NCI-H510A treated with DMSO at 0.1 percent for 48 hours (cell line): ENCODE measurements around the gene C1orf174.

ENCODE experiments used
- DNase-seq: peaks from one replicate; lab custom pipeline; 2025; lab: John Stamatoyannopoulos, UW

The C1orf174 gene

DNA sequence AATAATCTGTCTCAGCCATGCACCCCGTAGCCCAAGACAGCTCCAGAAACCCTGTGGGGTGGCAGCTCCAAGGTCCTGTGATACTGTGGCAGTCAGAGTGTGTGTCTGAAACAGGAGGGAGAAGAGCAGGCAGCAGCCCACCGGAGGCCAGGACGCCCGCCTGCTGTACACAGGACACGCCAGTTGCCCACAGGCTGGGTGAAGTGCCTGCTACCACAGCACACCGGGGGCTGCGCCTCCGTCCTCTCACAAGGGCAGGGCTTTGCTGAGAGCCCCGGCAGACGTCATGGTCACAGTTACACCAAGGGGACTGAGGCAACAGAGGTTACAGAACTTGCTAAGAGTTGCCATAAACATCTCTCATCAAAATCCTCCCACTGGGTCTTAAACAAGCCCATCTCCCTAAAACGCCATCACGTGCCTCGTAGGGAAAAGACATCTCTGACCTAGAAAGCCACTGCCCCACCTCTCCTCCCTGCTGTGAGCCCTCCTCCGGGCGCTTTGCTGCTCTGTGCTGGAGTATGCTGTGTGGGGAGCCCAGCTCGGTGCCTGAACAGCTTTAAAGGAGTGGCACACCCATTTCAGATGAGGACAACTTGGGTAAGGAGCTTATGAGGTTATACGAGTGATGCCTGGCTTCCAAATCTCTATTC lies 5.3 kb downstream of the C1orf174 start:
- DNase-seq: no peak

DNA sequence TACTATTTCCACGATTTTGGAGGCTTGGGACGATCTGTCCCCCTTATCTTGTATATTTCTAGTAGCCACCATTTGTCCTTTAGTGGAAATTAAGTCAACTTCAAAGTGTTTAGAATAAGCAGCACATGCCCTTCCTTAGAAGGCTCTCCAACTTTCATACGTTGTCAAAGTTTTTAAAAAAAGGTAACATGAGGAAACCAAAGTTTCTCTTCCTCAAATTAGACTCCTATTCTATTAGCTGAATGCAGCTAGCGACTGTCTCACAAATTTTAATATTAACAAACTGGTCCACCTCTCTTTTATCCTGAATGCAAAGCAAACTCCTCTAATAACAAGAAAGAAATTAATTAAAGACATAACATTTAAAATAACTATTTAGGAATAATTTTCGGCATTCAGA lies 6.9 kb downstream of the C1orf174 start:
- no peak for DNase-seq

DNA sequence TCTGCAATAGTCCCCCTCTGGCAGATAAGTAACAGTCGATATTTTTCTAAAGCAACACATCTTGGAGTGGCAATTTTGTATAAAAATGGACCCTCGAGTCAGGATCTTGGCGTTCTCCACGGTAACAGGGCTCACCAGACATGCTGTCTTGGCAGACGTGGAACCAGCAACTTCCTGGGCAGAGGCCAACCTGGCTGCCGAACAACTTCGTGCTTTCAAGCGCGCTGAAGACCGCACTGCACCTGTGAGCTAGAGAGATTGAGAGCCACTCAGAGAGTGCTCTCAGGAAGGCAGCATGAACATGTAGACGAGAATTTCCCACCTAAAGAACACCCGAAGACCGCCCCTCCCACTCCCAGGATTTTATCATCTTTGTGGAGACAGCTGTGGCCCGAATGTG lies 7.3 kb downstream of the C1orf174 start:
- no peak for DNase-seq

DNA sequence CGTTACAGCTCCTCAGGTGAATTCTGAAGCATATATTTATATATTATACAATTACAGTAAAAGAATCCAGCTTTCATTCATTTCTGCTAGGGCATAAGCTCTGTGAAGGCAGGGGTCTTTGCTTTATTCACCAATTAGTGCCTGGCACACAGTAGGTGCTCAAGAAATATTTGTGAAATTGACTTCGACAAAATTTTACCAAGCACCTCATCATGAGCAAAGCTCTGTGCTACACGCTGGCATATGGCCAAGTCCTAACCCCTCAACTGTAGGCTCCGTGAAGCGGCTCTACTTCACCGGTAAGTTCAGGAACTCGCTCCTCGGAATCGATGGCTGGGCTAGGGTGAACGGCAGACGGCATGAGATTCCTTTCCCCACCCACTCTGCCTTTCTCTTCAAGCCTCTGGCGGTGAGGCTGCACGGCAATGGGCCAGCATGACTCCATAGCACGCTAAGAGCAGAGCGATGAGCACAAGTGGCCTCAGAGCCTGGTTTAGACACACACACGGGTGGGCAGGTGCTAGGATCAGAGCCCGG lies 8.7 kb downstream of the C1orf174 start:
- DNase-seq: no peak

DNA sequence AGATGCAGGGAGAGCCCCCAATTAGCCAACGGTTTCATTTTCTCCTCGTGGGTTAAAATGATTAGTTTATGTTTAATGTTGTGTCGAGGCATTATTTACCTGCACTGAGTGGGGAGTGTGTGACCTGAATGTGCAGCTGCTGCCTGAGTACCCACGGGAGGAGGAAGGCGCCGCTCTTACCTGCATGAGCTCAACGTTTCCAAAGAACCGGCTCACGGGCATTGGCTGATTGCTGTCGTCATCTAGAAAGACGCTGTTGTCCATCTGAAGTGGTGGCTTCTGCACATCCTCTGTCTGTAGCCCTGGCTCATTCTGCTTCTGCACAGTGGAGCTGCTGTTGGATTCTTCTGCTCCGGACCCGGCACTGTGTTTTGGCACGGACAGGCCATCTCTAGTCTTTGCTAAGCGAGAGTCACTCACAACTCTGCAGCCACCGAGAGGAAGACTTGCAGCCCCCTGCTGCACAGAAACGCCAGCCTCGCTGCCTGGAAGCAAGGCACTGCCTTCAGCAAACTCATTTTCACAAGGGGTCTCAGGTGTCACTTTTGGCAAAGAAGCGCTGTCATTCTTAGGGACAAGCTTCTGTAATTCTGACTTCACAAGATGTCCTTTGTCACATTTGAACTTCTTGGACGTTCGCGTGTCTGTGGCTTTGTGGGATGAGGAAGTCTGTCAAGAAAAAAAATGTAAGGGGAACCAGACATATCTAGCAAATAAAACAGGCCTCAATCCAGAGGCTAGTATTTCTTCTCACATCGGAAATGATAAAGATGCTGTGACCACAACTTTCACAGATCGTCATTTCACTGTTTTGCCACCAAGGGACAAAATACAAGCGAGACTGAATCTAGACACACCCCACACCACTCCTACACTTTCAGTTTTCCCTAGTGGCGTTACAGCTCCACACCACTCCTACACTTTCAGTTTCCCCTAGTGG lies 9.4 kb downstream of the C1orf174 start:
- DNase-seq: no peak

DNA sequence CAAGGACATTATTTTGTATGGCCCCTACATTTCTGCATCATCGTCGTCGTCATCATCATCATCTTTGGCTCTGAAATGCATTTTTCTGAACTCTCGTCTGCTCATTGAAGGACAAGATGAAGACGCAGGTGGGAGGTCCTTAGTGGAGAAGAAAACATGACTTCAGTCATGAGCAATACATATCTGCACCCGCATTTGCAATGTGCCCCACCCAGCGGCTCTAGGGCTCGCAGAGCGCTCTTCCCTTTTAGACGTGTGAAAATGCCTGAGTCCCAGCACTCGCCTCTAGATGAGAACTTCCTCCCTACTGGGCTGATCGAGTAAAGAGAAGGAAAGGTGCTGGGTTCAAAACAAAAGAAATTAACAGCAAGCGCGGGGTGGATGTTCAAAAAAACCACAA lies 10.1 kb downstream of the C1orf174 start:
- no peak for DNase-seq

DNA sequence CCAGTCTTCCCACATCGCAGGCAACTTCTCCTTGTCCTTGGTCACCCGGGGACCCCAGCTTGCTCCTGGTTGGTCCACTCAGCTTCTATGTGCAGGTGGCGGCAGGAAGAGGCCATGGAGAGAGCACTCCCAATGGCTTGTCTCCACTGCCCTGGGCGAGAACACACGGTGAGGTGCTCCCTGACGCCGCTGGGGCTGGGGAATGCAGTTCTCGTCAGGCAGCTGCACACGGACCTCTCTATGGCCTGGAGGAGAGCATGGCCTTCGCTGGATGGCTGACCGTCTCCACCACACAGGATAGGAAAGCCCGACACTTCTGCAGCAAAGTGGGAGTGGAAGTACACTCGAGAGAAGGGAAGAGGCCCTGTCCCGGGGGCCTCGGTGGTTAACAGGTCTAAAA lies 11.8 kb downstream of the C1orf174 start:
- DNase-seq: no peak

DNA sequence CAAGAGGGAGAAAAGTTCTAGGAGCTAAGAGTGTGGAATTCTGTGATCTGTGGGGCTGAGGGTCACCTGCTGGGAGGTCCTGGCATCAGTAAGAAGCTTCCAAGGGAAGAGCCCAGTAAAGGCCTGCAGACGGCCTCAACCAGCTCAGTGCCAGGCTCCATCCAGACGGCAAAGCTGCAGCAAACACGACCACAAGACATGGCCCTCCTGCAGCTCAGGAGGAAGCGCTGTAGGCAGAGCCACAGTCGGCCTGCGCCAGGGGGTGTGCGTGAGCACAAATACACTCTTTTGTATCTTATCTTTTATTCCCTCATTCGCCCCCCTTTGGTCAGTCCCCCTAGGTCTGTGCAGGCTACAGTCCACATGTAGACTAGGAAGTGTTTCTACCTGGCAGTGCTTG lies 13.4 kb downstream of the C1orf174 start:
- no peak for DNase-seq

DNA sequence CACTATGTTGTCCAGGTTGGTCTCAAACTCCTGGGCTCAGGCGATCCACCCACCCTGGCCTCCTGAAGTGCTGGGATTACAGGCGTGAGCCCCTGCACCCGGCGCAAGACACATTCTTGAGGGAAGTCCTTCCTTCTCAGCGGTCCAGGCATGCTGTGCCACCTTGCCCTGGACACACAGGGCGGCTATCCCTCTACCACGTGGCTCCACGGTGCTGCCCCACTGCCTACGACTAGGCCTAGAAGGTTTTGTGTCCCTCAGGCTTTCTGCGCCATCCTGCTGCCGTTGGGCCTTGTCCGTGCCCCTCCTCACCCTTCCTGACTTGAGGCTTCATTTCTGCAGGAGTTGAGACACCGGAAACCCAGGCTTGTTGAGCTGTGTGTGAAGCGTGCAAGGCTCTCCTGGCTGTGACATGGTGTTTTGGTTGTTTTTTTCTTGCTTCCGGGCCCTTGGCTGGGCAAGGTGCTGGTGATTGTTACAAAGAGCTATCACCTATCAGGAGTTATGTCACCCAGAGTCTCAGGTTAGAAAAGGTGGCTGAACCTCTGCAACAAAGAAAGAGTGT lies 13.9 kb downstream of the C1orf174 start:
- DNase-seq: no peak

DNA sequence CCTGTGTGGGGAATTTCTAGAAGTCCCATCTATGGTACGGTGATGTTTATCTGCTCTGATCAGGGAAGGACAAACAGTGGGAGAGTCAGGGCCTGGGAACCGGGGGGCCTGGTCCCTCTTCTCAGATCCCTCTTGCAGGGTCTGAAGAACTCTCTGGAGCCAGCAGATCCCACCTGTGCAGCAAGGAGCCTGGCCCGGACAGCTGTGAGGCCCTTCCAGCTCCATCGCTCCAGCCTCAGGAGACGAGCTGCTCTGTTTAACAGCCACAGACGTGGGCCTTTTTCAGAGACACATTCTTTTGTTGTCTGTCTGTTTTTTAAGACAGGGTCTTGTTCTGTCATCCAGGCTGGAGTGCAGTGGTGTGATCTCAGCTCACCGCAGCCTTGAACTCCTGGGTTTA lies 14.5 kb downstream of the C1orf174 start:
- no peak for DNase-seq

DNA sequence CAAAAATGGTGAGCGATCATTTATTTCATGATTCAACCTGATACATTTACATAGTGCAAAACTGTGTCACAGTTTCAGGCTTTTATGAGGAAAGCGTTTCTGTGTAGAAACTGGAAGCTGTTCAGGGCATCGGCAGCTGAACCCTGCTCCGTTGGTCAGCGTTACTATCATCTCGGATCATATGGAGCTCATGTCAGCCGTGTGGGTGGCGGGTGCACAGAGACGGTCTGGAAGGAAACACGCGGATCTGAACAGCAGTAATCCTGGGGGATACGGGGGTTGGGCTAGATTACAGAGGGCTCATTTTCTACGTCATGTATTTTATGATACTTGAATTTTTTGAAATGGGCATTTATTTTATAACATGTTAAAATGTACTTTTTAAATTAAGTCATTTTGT lies 15.1 kb downstream of the C1orf174 start:
- no peak for DNase-seq

DNA sequence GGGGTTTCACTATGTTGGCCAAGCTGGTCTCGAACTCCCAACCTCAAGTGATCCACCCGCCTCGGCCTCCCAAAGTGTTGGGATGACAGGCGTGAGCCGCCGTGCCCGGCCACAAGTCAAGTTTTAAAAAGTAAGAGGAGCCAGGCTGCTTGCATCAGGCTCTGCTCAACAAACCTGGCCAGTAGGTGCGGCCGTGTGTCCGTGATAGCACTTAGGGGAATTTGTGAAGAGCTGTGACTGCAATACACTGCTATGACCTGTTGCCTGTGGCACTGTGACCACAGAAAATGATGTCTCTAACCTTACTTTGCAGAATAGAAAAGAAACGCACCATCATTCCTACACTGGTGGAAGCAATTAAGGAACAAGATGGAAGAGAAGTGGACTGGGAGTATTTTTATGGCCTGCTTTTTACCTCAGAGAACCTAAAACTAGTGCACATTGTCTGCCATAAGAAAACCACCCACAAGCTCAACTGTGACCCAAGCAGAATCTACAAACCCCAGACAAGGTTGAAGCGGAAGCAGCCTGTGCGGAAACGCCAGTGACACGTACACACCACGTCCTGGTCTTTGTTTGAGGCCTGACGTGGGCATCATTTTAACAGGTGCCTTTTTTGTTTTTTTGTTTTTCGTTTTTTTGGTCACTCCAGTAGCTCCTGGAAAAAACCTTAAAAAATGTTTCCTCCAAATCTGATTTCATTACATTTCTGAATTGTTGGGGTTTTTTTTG lies 16.7 kb downstream of the C1orf174 start:
- DNase-seq: no peak

DNA sequence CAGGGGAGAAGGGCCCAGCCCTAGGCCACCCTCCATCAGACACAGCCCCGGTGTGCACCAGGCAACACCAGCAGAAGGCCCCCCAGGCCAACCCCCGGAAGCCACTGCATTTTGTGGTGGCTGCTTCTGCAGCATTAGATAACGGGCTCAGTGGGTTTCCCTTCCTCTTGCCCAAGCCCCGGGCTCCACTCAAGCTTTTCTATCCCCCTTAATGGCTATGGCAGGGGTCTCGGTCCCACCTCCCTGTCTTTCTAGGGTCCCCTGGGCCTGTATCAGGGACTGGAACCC lies 18.9 kb downstream of the C1orf174 start:
- no peak for DNase-seq

DNA sequence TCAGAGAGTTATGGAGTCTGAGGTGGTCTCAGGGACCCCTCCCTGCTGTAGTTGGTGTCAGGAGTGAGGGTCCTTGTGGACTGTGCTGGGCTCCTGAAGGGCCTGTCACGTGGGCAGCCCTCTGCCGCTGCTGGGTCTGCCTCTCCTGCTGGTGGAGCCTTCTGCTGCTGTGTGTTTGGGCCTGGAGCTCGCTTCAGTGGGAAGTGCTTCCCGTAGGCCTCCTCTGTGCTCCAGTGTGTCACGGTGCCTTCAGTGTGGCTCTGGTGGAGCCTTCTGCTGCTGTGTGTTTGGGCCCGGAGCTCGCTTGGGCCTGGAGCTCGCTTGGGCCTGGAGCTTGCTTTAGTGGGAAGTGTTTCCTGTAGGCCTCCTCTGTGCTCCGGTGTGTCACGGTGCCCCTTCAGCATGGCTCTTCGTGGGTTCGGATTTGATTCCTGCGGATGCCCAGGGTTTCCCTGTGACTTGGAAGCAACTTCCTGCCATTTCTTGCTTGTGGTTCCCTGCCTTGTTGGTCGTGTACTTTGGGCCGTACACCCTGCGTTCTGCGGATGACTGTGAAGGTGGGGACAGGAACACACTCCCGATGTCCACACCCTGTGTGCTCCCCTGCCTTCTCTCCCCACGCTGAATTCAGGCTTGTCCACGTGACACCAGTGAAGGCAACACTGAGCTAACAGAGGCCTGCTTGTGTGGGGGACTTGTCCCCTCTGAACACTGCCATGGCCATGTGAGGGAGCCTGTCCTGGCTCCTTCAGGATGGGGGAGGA lies 19.5 kb downstream of the C1orf174 start:
- DNase-seq: no peak

DNA sequence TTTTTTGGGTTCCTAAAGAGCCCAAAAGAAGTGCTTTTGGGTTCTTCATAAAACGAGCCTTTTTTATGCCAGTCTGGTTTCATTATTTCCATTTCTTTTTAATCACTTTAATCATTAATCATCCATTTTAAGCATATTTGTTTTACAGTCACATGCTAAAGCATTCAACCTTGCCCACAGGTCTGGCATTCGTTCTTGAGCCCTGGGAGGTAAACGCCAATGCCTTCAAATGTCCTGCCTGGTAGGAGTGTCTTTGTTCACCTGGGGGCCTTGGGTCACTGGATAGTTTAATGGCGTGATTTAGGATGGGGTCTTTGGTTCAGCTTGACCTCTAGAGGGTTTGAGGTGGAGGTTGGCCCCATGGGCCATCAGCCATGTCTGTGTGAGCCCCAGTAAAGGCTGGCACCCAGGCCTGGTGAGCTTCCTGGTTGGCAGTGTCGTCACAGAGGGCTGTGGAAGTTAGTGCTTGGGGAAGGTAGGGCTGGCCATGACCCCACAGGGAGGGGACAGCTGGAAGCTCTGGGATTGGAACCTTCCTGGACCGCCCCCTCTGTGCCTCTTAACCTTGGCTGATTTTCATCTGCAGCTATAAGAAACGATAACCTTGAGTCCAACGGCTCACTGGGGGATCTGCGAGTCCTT lies 20.2 kb downstream of the C1orf174 start:
- DNase-seq: no peak

DNA sequence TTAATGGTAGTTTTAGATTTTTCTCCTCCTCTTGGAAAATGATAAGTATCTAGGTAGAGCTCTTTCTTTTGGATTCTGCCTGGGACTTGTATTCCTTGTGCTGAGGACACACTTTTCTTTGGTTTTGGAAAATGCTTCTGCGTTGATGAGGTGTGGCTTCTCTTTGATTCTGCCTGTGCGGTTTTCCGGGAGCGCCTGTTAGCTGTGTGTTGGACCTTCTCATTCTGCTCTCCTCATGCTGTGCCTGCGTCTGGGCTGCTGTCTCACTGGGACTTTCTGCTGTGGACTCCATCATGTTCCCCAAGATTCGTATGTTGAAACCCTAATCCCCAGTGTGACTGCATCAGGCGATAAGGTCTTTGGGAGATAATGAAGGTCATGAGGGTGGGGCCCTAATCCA lies 21.0 kb downstream of the C1orf174 start:
- DNase-seq: no peak

DNA sequence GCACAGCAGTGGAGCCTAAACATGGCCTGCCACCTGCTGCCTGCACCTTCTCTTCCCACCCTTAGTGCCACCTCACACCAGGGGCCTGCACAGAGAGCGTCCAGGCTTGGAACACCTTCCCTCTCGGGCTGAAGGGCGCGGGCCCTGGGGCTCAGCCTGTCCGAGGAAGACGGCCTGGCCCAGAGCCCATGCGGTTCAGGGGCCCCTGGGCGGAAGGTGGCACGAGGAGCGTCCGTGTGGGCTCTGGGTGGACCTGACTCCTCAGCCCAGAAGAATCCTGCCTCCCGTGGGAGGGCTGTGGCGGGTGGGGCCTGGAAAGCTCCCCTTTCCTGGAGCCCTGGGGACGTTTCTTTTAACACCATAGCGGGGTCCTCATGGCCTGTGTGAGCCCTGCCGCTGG lies 23.4 kb downstream of the C1orf174 start:
- DNase-seq: no peak

DNA sequence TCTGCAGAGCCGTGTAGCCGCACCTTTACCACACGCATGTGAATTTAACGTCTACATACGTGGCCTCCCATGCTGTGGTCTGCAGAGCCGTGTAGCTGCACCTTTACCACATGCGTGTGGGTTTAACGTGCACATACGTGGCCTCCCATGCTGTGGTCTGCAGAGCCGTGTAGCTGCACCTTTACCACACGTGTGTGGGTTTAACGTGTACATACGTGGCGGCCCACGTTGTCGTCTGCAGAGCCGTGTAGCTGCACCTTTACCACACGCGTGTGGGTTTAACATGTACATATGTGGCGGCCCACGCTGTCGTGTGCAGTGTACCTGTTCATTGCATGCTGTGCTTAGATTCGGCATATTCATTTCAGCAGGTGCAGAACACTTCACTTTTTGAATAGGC lies 25.3 kb downstream of the C1orf174 start:
- no peak for DNase-seq

DNA sequence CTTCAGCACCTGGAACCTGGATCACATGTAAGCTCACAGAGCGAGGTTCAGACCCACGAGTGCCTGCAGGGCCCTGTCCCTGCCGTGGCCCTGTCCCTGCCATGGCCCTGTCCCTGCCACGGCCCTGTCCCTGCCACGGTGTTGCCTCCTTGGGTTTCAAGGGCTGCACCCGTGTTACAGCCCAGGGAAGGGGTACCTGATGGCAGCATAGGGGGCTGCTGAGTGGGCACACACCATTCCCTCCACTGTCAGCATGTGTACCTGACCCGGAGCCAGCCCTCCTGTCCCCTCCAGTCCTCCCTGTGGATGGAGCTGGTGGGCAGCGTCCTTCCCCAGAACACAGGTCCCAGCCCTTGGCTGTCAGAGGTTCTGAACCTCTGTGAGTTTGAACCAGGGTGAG lies 27.5 kb downstream of the C1orf174 start:
- DNase-seq: no peak

DNA sequence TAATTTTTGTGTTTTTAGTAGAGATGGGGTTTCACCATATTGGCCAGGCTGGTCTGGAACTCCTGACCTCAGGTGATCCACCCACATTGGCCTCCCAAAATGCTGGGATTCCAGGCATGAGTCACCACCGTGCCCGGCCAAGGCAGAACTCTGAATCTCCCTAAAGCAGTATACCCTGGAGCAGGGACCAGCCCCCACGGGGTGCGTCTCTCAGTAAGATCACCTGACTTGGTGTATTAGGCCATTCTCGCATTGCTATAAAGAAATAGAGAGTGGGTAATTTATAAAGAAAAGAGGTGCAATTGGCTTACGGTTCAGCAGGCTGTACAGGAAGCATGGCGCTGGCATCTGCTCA lies 28.6 kb downstream of the C1orf174 start:
- DNase-seq: no peak

DNA sequence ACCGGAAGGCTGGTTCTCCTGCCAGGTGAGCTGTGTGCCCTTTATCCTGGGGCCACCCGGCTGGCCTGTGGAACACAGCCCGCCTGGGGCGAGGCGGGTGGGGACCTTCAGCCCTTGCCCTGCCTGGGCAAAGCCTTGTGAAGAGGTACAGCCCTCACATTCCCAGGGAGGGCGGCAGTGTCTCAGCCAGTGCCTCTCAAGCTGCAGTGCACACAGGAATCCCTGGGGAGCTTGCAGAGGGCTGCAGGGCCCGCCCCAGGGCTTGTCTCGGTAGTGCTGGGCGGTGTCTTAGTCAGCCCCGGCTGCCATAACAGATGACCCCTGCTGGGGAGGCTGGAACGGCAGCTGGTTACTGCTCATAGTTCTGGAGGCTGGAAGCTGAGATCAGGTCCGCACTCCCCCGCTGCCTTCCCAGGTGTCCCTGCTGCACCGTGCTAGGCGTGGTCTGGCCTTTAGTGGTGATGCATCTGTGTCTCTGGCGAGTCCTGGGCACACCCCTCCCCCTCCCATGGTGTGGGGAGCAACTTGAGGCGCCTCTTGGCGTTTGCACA lies 30.2 kb downstream of the C1orf174 start:
- no peak for DNase-seq
